Lung (tissue), 12 donors: ENCODE measurements around the gene PTPRN2. TPM values are rescaled to one million over a fixed set of nuclear protein-coding genes. Genes with fewer than 3 reads are reported as not detected.

Experiments
- ATAC-seq: fragments of 200-7000 bp; cut with Tn5 transposase; one replicate; pipeline ENCODE4 v1.9.1; 2020; ENCODE audit warnings: moderate number of reproducible peaks; ENCODE audit not compliant: insufficient read depth, low FRiP score
- DNase-seq, 3 donors: peaks; one replicate each; pipeline ENCODE4 v3.0.0-alpha.2; 2013 to 2017
- H3K27ac ChIP-seq, 2 donors: one replicate each; pipeline ENCODE4 v1.5.1; 2013; ENCODE audit warnings: mild to moderate bottlenecking in 2 of 2, moderate library complexity in 2 of 2, control low read depth in 1 of 2, inconsistent platforms in 1 of 2, low read depth in 1 of 2, low read length in 1 of 2
- H3K27me3 ChIP-seq, 3 donors: one replicate each; pipeline ENCODE4 v1.5.1; 2013; ENCODE audit warnings: low read length in 2 of 3; ENCODE audit not compliant: control insufficient read depth in 3 of 3, insufficient read depth in 3 of 3
- H3K36me3 ChIP-seq, 4 donors: one replicate each; pipeline ENCODE4 v1.5.1; 2013; ENCODE audit warnings: low read length in 4 of 4, mild to moderate bottlenecking in 1 of 4, moderate library complexity in 1 of 4; ENCODE audit not compliant: control insufficient read depth in 4 of 4, insufficient read depth in 4 of 4
- H3K4me1 ChIP-seq, 5 donors: one replicate each; pipeline ENCODE4 v1.5.1; 2013; ENCODE audit warnings: low read length in 5 of 5, mild to moderate bottlenecking in 2 of 5, moderate library complexity in 1 of 5; ENCODE audit not compliant: control insufficient read depth in 5 of 5, insufficient read depth in 5 of 5
- H3K4me3 ChIP-seq: one replicate; pipeline ENCODE4 v1.5.1; 2013; ENCODE audit warnings: mild to moderate bottlenecking, control low read depth, moderate library complexity
- H3K9ac ChIP-seq, 2 donors: one replicate each; pipeline ENCODE4 v1.5.1; 2013; ENCODE audit warnings: low read length in 2 of 2, control low read depth in 1 of 2; ENCODE audit not compliant: insufficient read depth in 1 of 2
- H3K9me3 ChIP-seq, 4 donors: one replicate each; pipeline ENCODE4 v1.5.1; 2013; ENCODE audit warnings: low read length in 3 of 4, mild to moderate bottlenecking in 1 of 4, moderate library complexity in 1 of 4; ENCODE audit not compliant: control insufficient read depth in 4 of 4, insufficient read depth in 3 of 4
- CTCF ChIP-seq: IDR thresholded peaks from 2 replicates; pipeline ENCODE4 v1.5.1; 2012; ENCODE audit warnings: mild to moderate bottlenecking; ENCODE audit errors: control extremely low read depth, extremely low read depth
- WGBS, 2 donors: extraction: QIAGEN DNeasy Blood & Tissue Kit; methylation state at CpG; one replicate each; pipeline ENCODE4 v1.1.7; 2013; 5-methylcytosine and 5-hydroxymethylcytosine counted together
- polyA plus RNA-seq, 2 donors: library from polyadenylated mRNA; stranded (reverse); fragments of 200-250 nt; gene quantifications; one replicate each; pipeline ENCODE4 v1.2.1, GENCODE V29; 2013
- total RNA-seq, 2 donors: library from RNA; depleted of rRNA in 1 of 2; stranded (reverse); fragments of >200 nt in 1 of 2; gene quantifications; one replicate each; pipeline ENCODE4 v1.2.1, GENCODE V29; 2014 to 2021
- donor health status: control.
- donor health status: control.
- donor health status: Bipolar disorder and iron deficiency.
- donor health status: healthy.
- donor health status: DM: yes; HTN: yes; CAD: no.

The PTPRN2 gene
- total and polyA plus RNA-seq, 4 donors, result 2.1 to 7.4 (median 4.4) TPM

- H3K27ac ChIP-seq, result no peak overlapping the region
- 87 to 94% methylated on average over 12 of the region's 12 CpGs for WGBS, 2 donors
- TF ChIP-seq CTCF, result no peak
- no peaks in the 10 kb centered on the region for H3K36me3 ChIP-seq
- no peak overlapping the region for H3K9ac ChIP-seq
- H3K9me3 ChIP-seq, result peaks cover 0 to 13% (median 9%) of the 10 kb centered on the region in 4 donors
- H3K4me3 ChIP-seq, result no peak overlapping the region
- ATAC-seq (no peak), DNase-seq (peak in 1 of 3 donors; percentile 7)
- H3K4me1 ChIP-seq, result no peaks in the 10 kb centered on the region
- no peaks in the 10 kb centered on the region for H3K27me3 ChIP-seq
Observed at GRCh38 chr7:158266426-158266816, 321.2 kb downstream of the PTPRN2 start.

- no peak for DNase-seq
- Histone ChIP-seq H3K36me3 (no peaks in the 10 kb centered on the region), H3K27ac (no peak overlapping the region), H3K9ac (no peak overlapping the region), H3K4me3 (no peak overlapping the region), H3K9me3 (peaks cover 0 to 13% (median 9%) of the 10 kb centered on the region in 4 donors), H3K4me1 (no peaks in the 10 kb centered on the region), H3K27me3 (no peaks in the 10 kb centered on the region)
- TF ChIP-seq CTCF, result no peak
- 87 to 96% methylated on average over 11 of the region's 11 CpGs for WGBS, 2 donors
- no peak for ATAC-seq
Observed at GRCh38 chr7:158265743-158266080, 321.9 kb downstream of the PTPRN2 start.

GRCh38 chr7:158264881-158265742 is 322.5 kb downstream of the PTPRN2 start:
- Histone ChIP-seq H3K4me3 (no peak overlapping the region), H3K4me1 (no peaks in the 10 kb centered on the region), H3K9me3 (peaks cover 0 to 13% (median 9%) of the 10 kb centered on the region in 4 donors), H3K27ac (no peak overlapping the region), H3K27me3 (no peaks in the 10 kb centered on the region), H3K9ac (no peak overlapping the region), H3K36me3 (no peaks in the 10 kb centered on the region)
- peak in 1 of 3 donors; percentile 9 for DNase-seq
- no peak for ATAC-seq
- WGBS, 2 donors, result 90 to 95% methylated on average over 12 to 13 of the region's 13 CpGs
- no peak for TF ChIP-seq CTCF
